ENCODE data around the gene ZC3H8. TPM values are rescaled to one million over a fixed set of nuclear protein-coding genes. Genes with fewer than 3 reads are reported as not detected.

ZC3H8 gene
- total RNA-seq, 1 experiment from 2014 or later = 13.1 TPM

GRCh38 chr2:112239862-112240261, 15.0 kb downstream of the ZC3H8 start:
- BruUV-seq (replicated peaks) = no TSS peak
- Histone ChIP-seq H3K27ac (ENCODE audit: low read length) (no peak overlapping the region), H3K4me2 (ENCODE audit: low read length) (no peak overlapping the region), H3K27me3 (ENCODE audit: low read length) (no peaks in the 10 kb centered on the region), H2AFZ (ENCODE audit: low read length) (no peak overlapping the region), H3K9me3 (ENCODE audit: low read length) (no peaks in the 10 kb centered on the region), H3K9me2 (replicated peaks; ENCODE audit: low read length) (no peaks in the 10 kb centered on the region), H3K36me3 (ENCODE audit: low read depth, low read length) (peaks cover 5% of the 10 kb centered on the region), H4K20me1 (ENCODE audit: low read length) (no peaks in the 10 kb centered on the region), H3K4me1 (ENCODE audit: insufficient read depth, low read length) (no peaks in the 10 kb centered on the region), H3K79me2 (ENCODE audit: low read length) (no peaks in the 10 kb centered on the region), H3K9ac (ENCODE audit: low read length) (no peak overlapping the region), H3F3A (ENCODE audit: low read length, unreplicated experiment) (no peaks in the 10 kb centered on the region), H3K4me3 (ENCODE audit: low read length) (no peak overlapping the region)
- intact Hi-C loops (cut with micrococcal nuclease) = no loop called here
- no peak for TF ChIP-seq CTCF (conservative IDR thresholded peaks at IDR 0.05; ENCODE audit: low read depth, low read length)
- TF ChIP-seq EZH2 (IDR thresholded peaks at IDR 0.05; ENCODE audit: low read length, unreplicated experiment) = no peak
- no peak for TF ChIP-seq EZH2phosphoT487 (IDR thresholded peaks at IDR 0.05; ENCODE audit: borderline replicate concordance, low read length)
- ATAC-seq (no peak), DNase-seq (no peak)
- CTCF ChIA-PET = no interaction called here
- POLR2A ChIA-PET (ENCODE audit: unreplicated experiment) = no interaction called here

- no peaks in the 10 kb centered on the region for H3K79me2 ChIP-seq (ENCODE audit: low read length)
- no peaks in the 10 kb centered on the region for H3K9me2 ChIP-seq (replicated peaks; ENCODE audit: low read length)
- DNase-seq (no peak), ATAC-seq (no peak)
- H3K9ac ChIP-seq (ENCODE audit: low read length) = no peak overlapping the region
- H3K4me2 ChIP-seq (ENCODE audit: low read length) = no peak overlapping the region
- CTCF ChIA-PET = no interaction called here
- no TSS peak for BruUV-seq (replicated peaks)
- no peaks in the 10 kb centered on the region for H3F3A ChIP-seq (ENCODE audit: low read length, unreplicated experiment)
- POLR2A ChIA-PET (ENCODE audit: unreplicated experiment) = no interaction called here
- intact Hi-C loops (cut with micrococcal nuclease) = no loop called here
- no peak overlapping the region for H3K4me3 ChIP-seq (ENCODE audit: low read length)
- H3K27me3 ChIP-seq (ENCODE audit: low read length) = no peaks in the 10 kb centered on the region
- TF ChIP-seq CTCF (conservative IDR thresholded peaks at IDR 0.05; ENCODE audit: low read depth, low read length) (no peak), EZH2phosphoT487 (IDR thresholded peaks at IDR 0.05; ENCODE audit: borderline replicate concordance, low read length) (no peak), EZH2 (IDR thresholded peaks at IDR 0.05; ENCODE audit: low read length, unreplicated experiment) (no peak)
- peaks cover 8% of the 10 kb centered on the region; the same call in 1 of the 2 replicates for H3K36me3 ChIP-seq (ENCODE audit: low read depth, low read length)
- no peak overlapping the region for H3K27ac ChIP-seq (ENCODE audit: low read length)
- H3K9me3 ChIP-seq (ENCODE audit: low read length) = no peaks in the 10 kb centered on the region
- H4K20me1 ChIP-seq (ENCODE audit: low read length) = no peaks in the 10 kb centered on the region
- no peak overlapping the region for H2AFZ ChIP-seq (ENCODE audit: low read length)
- H3K4me1 ChIP-seq (ENCODE audit: insufficient read depth, low read length) = no peaks in the 10 kb centered on the region
These were observed 24.5 kb downstream of the ZC3H8 start for GRCh38 chr2:112230371-112230770.

- ChIA-PET CTCF (no interaction called here), POLR2A (ENCODE audit: unreplicated experiment) (no interaction called here)
- no peaks in the 10 kb centered on the region for H4K20me1 ChIP-seq (ENCODE audit: low read length)
- intact Hi-C loops (cut with micrococcal nuclease) = no loop called here
- no peak overlapping the region for H3K27ac ChIP-seq (ENCODE audit: low read length)
- H3K4me3 ChIP-seq (ENCODE audit: low read length) = no peak overlapping the region
- H2AFZ ChIP-seq (ENCODE audit: low read length) = no peak overlapping the region
- peaks cover 13% of the 10 kb centered on the region; the same call in 1 of the 2 replicates for H3K36me3 ChIP-seq (ENCODE audit: low read depth, low read length)
- no peaks in the 10 kb centered on the region for H3F3A ChIP-seq (ENCODE audit: low read length, unreplicated experiment)
- H3K79me2 ChIP-seq (ENCODE audit: low read length) = no peaks in the 10 kb centered on the region
- no peaks in the 10 kb centered on the region for H3K9me2 ChIP-seq (replicated peaks; ENCODE audit: low read length)
- no peaks in the 10 kb centered on the region for H3K4me1 ChIP-seq (ENCODE audit: insufficient read depth, low read length)
- ATAC-seq (no peak), DNase-seq (no peak)
- H3K27me3 ChIP-seq (ENCODE audit: low read length) = no peaks in the 10 kb centered on the region
- TF ChIP-seq CTCF (conservative IDR thresholded peaks at IDR 0.05; ENCODE audit: low read depth, low read length) (no peak), EZH2 (IDR thresholded peaks at IDR 0.05; ENCODE audit: low read length, unreplicated experiment) (no peak), EZH2phosphoT487 (IDR thresholded peaks at IDR 0.05; ENCODE audit: borderline replicate concordance, low read length) (no peak)
- no peaks in the 10 kb centered on the region for H3K9me3 ChIP-seq (ENCODE audit: low read length)
- no peak overlapping the region for H3K4me2 ChIP-seq (ENCODE audit: low read length)
- no TSS peak for BruUV-seq (replicated peaks)
- H3K9ac ChIP-seq (ENCODE audit: low read length) = no peak overlapping the region
These were observed 25.5 kb downstream of the ZC3H8 start for GRCh38 chr2:112229348-112229747.
